Measurements from ENCODE around the gene MRPL44.

Gene MRPL44

GRCh38 chr2:223914324-223914723 is 42.9 kb upstream of the MRPL44 start:
- Histone ChIP-seq H3F3A (ENCODE audit: insufficient read depth, low read length) (no peaks in the 10 kb centered on the region), H3K4me2 (ENCODE audit: low read depth, low read length) (no peak overlapping the region), H3K79me2 (ENCODE audit: low read length) (no peaks in the 10 kb centered on the region), H3K4me3 (ENCODE audit: low read length) (no peak overlapping the region), H2AFZ (ENCODE audit: low read length) (no peak overlapping the region), H3K27ac (ENCODE audit: low read length) (no peak overlapping the region), H3K27me3 (replicated peaks; ENCODE audit: insufficient read depth, low read length) (no peaks in the 10 kb centered on the region), H4K20me1 (ENCODE audit: insufficient read depth, low read length) (no peaks in the 10 kb centered on the region), H3K9me2 (replicated peaks; ENCODE audit: insufficient read depth, low read length) (no peaks in the 10 kb centered on the region), H3K36me3 (replicated peaks; ENCODE audit: insufficient read depth, low read length) (no peaks in the 10 kb centered on the region), H3K4me1 (ENCODE audit: low read length) (no peaks in the 10 kb centered on the region), H3K9ac (ENCODE audit: low read length) (no peak overlapping the region), H3K9me3 (replicated peaks; ENCODE audit: insufficient read depth, low read length) (no peaks in the 10 kb centered on the region)
- DNase-seq: no peak
- TF ChIP-seq EZH2 (optimal IDR thresholded peaks at IDR 0.05; ENCODE audit: low read depth, low read length) (no peak), EZH2phosphoT487 (IDR thresholded peaks at IDR 0.05; ENCODE audit: low read length) (no peak), CTCF (IDR thresholded peaks at IDR 0.05; ENCODE audit: low read length) (no peak)

DNA sequence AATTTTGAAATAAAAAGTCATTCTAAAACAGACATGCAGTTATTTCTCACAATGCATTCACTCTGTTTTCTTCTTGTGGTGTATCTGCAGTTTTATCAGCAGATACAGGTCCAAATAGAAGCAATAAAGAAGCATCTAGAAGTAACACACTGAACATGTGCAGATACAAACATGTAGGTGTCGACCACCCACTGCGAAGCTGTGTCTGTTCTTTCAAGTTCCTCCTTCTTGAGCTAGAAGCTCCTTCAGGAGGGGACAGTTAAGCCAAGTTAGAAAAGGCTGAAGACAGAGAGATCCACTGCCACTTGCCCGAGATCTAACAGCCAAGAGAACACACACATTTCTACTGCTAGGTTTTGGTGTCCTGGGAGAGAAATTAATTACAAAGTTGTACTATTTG is 42.2 kb upstream of the MRPL44 start:
- Histone ChIP-seq H3K27me3 (replicated peaks; ENCODE audit: insufficient read depth, low read length) (no peaks in the 10 kb centered on the region), H3K27ac (ENCODE audit: low read length) (no peak overlapping the region), H3K36me3 (replicated peaks; ENCODE audit: insufficient read depth, low read length) (no peaks in the 10 kb centered on the region), H3K4me3 (ENCODE audit: low read length) (no peak overlapping the region), H3K79me2 (ENCODE audit: low read length) (peaks cover 7% of the 10 kb centered on the region), H3F3A (ENCODE audit: insufficient read depth, low read length) (no peaks in the 10 kb centered on the region), H3K9me2 (replicated peaks; ENCODE audit: insufficient read depth, low read length) (no peaks in the 10 kb centered on the region), H2AFZ (ENCODE audit: low read length) (no peak overlapping the region), H4K20me1 (ENCODE audit: insufficient read depth, low read length) (no peaks in the 10 kb centered on the region), H3K4me2 (ENCODE audit: low read depth, low read length) (no peak overlapping the region), H3K4me1 (ENCODE audit: low read length) (no peaks in the 10 kb centered on the region), H3K9me3 (replicated peaks; ENCODE audit: insufficient read depth, low read length) (no peaks in the 10 kb centered on the region), H3K9ac (ENCODE audit: low read length) (no peak overlapping the region)
- DNase-seq: no peak
- TF ChIP-seq EZH2phosphoT487 (IDR thresholded peaks at IDR 0.05; ENCODE audit: low read length): no peak
- TF ChIP-seq EZH2 (optimal IDR thresholded peaks at IDR 0.05; ENCODE audit: low read depth, low read length): no peak
- TF ChIP-seq CTCF (IDR thresholded peaks at IDR 0.05; ENCODE audit: low read length): no peak

GRCh38 chr2:223916181-223916920 is 40.9 kb upstream of the MRPL44 start:
- no peaks in the 10 kb centered on the region for H3K4me1 ChIP-seq (ENCODE audit: low read length)
- no peaks in the 10 kb centered on the region for H4K20me1 ChIP-seq (ENCODE audit: insufficient read depth, low read length)
- no peak overlapping the region for H3K4me3 ChIP-seq (ENCODE audit: low read length)
- no peaks in the 10 kb centered on the region for H3K9me2 ChIP-seq (replicated peaks; ENCODE audit: insufficient read depth, low read length)
- H3K4me2 ChIP-seq (ENCODE audit: low read depth, low read length): no peak overlapping the region
- H3K9ac ChIP-seq (ENCODE audit: low read length): no peak overlapping the region
- H2AFZ ChIP-seq (ENCODE audit: low read length): no peak overlapping the region
- no peak overlapping the region for H3K27ac ChIP-seq (ENCODE audit: low read length)
- H3K36me3 ChIP-seq (replicated peaks; ENCODE audit: insufficient read depth, low read length): no peaks in the 10 kb centered on the region
- DNase-seq: no peak
- TF ChIP-seq EZH2 (optimal IDR thresholded peaks at IDR 0.05; ENCODE audit: low read depth, low read length): no peak
- no peak for TF ChIP-seq CTCF (IDR thresholded peaks at IDR 0.05; ENCODE audit: low read length)
- TF ChIP-seq EZH2phosphoT487 (IDR thresholded peaks at IDR 0.05; ENCODE audit: low read length): no peak
- H3K27me3 ChIP-seq (replicated peaks; ENCODE audit: insufficient read depth, low read length): no peaks in the 10 kb centered on the region
- H3F3A ChIP-seq (ENCODE audit: insufficient read depth, low read length): no peaks in the 10 kb centered on the region
- no peaks in the 10 kb centered on the region for H3K9me3 ChIP-seq (replicated peaks; ENCODE audit: insufficient read depth, low read length)
- H3K79me2 ChIP-seq (ENCODE audit: low read length): peaks cover 15% of the 10 kb centered on the region

All from MM.1S (cell line).